H9 (cell line): ENCODE measurements around the gene SLC34A2. TPM values are rescaled to one million over a fixed set of nuclear protein-coding genes. Genes with fewer than 3 reads are reported as not detected.

Experiments
- DNase-seq: peaks from one replicate; pipeline ENCODE4 v3.0.0-alpha.2; 2017
- H2AFZ ChIP-seq: one replicate; pipeline ENCODE4 v1.6.1; 2013; ENCODE audit warnings: mild to moderate bottlenecking, low read length, control low read depth, moderate library complexity
- H2AK5ac ChIP-seq: 2 replicates; pipeline ENCODE4 v1.6.1; 2013; ENCODE audit warnings: low read length, control low read depth, mixed read lengths; ENCODE audit not compliant: insufficient read length
- H2BK120ac ChIP-seq: one replicate; pipeline ENCODE4 v1.6.1; 2013; ENCODE audit warnings: low read depth, mild to moderate bottlenecking, low read length, control low read depth, inconsistent platforms; ENCODE audit not compliant: poor library complexity, severe bottlenecking
- H2BK12ac ChIP-seq: 2 replicates; pipeline ENCODE4 v1.6.1; 2013; ENCODE audit warnings: low read length, control low read depth, mixed read lengths, low read depth; ENCODE audit not compliant: insufficient read length
- H2BK15ac ChIP-seq: 2 replicates; pipeline ENCODE4 v1.6.1; 2013; ENCODE audit warnings: low read depth, low read length, control low read depth
- H2BK20ac ChIP-seq: one replicate; pipeline ENCODE4 v1.6.1; 2013; ENCODE audit warnings: low read depth, mild to moderate bottlenecking, low read length, control low read depth, inconsistent platforms; ENCODE audit not compliant: poor library complexity, severe bottlenecking
- H2BK5ac ChIP-seq: 2 replicates; pipeline ENCODE4 v1.6.1; 2013; ENCODE audit warnings: low read length, control low read depth, mixed read lengths; ENCODE audit not compliant: insufficient read length
- H3K14ac ChIP-seq: 2 replicates; pipeline ENCODE4 v1.6.1; 2013; ENCODE audit warnings: low read length, control low read depth; ENCODE audit not compliant: insufficient read depth
- H3K18ac ChIP-seq: 2 replicates; pipeline ENCODE4 v1.6.1; 2013; ENCODE audit warnings: low read depth, mild to moderate bottlenecking, mixed read lengths, low read length, control low read depth; ENCODE audit not compliant: insufficient read length
- H3K23ac ChIP-seq: 2 replicates; pipeline ENCODE4 v1.6.1; 2013; ENCODE audit warnings: low read length, control low read depth, mixed read lengths, low read depth; ENCODE audit not compliant: insufficient read length
- H3K23me2 ChIP-seq: 2 replicates; pipeline ENCODE4 v1.6.1; 2013; ENCODE audit warnings: low read depth, mild to moderate bottlenecking, mixed read lengths, low read length, control low read depth; ENCODE audit not compliant: insufficient read length, poor library complexity, severe bottlenecking
- H3K27ac ChIP-seq: 2 replicates; pipeline ENCODE4 v1.5.1; 2013; ENCODE audit warnings: low read length, control low read depth, mixed read lengths, low read depth; ENCODE audit not compliant: insufficient read length
- H3K27me3 ChIP-seq: 2 replicates; pipeline ENCODE4 v1.6.1; 2013; ENCODE audit warnings: low read length, control low read depth, inconsistent platforms; ENCODE audit not compliant: insufficient read depth
- H3K4ac ChIP-seq: 2 replicates; pipeline ENCODE4 v1.6.1; 2013; ENCODE audit warnings: low read depth, mild to moderate bottlenecking, control low read depth, inconsistent platforms, low read length, moderate library complexity
- H3K4me1 ChIP-seq: 2 replicates; pipeline ENCODE4 v1.6.1; 2013; ENCODE audit warnings: low read length, control low read depth, inconsistent platforms; ENCODE audit not compliant: insufficient read depth
- H3K4me2 ChIP-seq: 2 replicates; pipeline ENCODE4 v1.6.1; 2013; ENCODE audit warnings: low read length, control low read depth, mixed read lengths; ENCODE audit not compliant: insufficient read length, insufficient read depth
- H3K56ac ChIP-seq: 2 replicates; pipeline ENCODE4 v1.6.1; 2013; ENCODE audit warnings: low read depth, mild to moderate bottlenecking, mixed read lengths, low read length, control low read depth; ENCODE audit not compliant: insufficient read length
- H3K79me1 ChIP-seq: 2 replicates; pipeline ENCODE4 v1.6.1; 2013; ENCODE audit warnings: low read depth, mild to moderate bottlenecking, moderate library complexity, low read length, control low read depth, inconsistent platforms; ENCODE audit not compliant: insufficient read depth, poor library complexity, severe bottlenecking
- H3K79me2 ChIP-seq: 2 replicates; pipeline ENCODE4 v1.6.1; 2013; ENCODE audit warnings: low read length, control low read depth, inconsistent platforms; ENCODE audit not compliant: insufficient read depth
- H3K9ac ChIP-seq: 2 replicates; pipeline ENCODE4 v1.6.1; 2013; ENCODE audit warnings: low read length, control low read depth, mixed read lengths; ENCODE audit not compliant: insufficient read length; ENCODE audit errors: extremely low read depth
- H3K9me3 ChIP-seq: one replicate; pipeline ENCODE4 v1.6.1; 2013; ENCODE audit warnings: low read depth, low read length, inconsistent platforms; ENCODE audit not compliant: control insufficient read depth
- H3T11ph ChIP-seq: one replicate; pipeline ENCODE4 v1.6.1; 2013; ENCODE audit warnings: mild to moderate bottlenecking, low read length, control low read depth, inconsistent platforms
- H4K20me1 ChIP-seq: one replicate; pipeline ENCODE4 v1.6.1; 2013; ENCODE audit not compliant: control insufficient read depth, insufficient read length, insufficient read depth
- H4K5ac ChIP-seq: 2 replicates; pipeline ENCODE4 v1.6.1; 2013; ENCODE audit warnings: low read depth, mild to moderate bottlenecking, mixed read lengths, low read length, control low read depth; ENCODE audit not compliant: insufficient read length
- H4K8ac ChIP-seq: replicated peaks from 2 replicates; pipeline ENCODE4 v1.6.1; 2013; ENCODE audit warnings: low read length, control low read depth, mixed read lengths, low read depth; ENCODE audit not compliant: insufficient read length
- H4K91ac ChIP-seq: 2 replicates; pipeline ENCODE4 v1.6.1; 2013; ENCODE audit warnings: low read depth, mild to moderate bottlenecking, moderate library complexity, mixed read lengths, low read length, control low read depth; ENCODE audit not compliant: insufficient read length
- H3K27ac Mint-ChIP-seq, 3 experiments: 2 replicates in 2 of 3; 3 replicates in 1 of 3; pipeline ENCODE4 v1.8.0; 2020 to 2021; ENCODE audit warnings: mixed read lengths in 3 of 3, mild to moderate bottlenecking in 1 of 3, moderate library complexity in 1 of 3
- H3K27me3 Mint-ChIP-seq: 2 replicates; pipeline ENCODE4 v1.8.0; 2021; ENCODE audit warnings: low read depth, mild to moderate bottlenecking, moderate library complexity, mixed read lengths
- H3K36me3 Mint-ChIP-seq, 3 experiments: 2 replicates in 2 of 3; 3 replicates in 1 of 3; pipeline ENCODE4 v1.8.0; 2020 to 2021; ENCODE audit warnings: low read depth in 3 of 3, mixed read lengths in 3 of 3; ENCODE audit not compliant: insufficient read depth in 1 of 3
- H3K4me1 Mint-ChIP-seq, 2 experiments: 2 replicates each; pipeline ENCODE4 v1.8.0; 2020; ENCODE audit warnings: mixed read lengths in 2 of 2
- H3K4me3 Mint-ChIP-seq, 2 experiments: 2 replicates in 1 of 2; 3 replicates in 1 of 2; pipeline ENCODE4 v1.8.0; 2020 to 2021; ENCODE audit warnings: mild to moderate bottlenecking in 2 of 2, mixed read lengths in 2 of 2, moderate library complexity in 1 of 2
- H3K9me3 Mint-ChIP-seq, 2 experiments: 2 replicates in 1 of 2; 3 replicates in 1 of 2; pipeline ENCODE4 v1.8.0; 2020; ENCODE audit warnings: mild to moderate bottlenecking in 2 of 2, mixed read lengths in 2 of 2, moderate library complexity in 1 of 2
- WGBS: extraction: QIAGEN DNeasy Blood & Tissue Kit; methylation state at CpG from one replicate; pipeline ENCODE4 v1.1.7; 2013; ENCODE audit warnings: missing lambda C conversion rate, low lambda C conversion rate, mixed read lengths; ENCODE audit not compliant: insufficient read length; ENCODE audit errors: extremely low coverage; 5-methylcytosine and 5-hydroxymethylcytosine counted together
- total RNA-seq: library from RNA; stranded (reverse); gene quantifications from 2 replicates; pipeline ENCODE4 v1.2.1, GENCODE V29; 2021
- TF ChIP-seq, protein P1 (sequence below): fragments of 200-600 bp; sonication (generic); conservative IDR thresholded peaks from 3 replicates; pipeline ENCODE4 v1.8.0; 2021; ENCODE audit warnings: antibody characterized with exemption, mild to moderate bottlenecking

SLC34A2 gene
- total RNA-seq, 1 experiment from 2014 or later: 0.57 TPM

DNA sequence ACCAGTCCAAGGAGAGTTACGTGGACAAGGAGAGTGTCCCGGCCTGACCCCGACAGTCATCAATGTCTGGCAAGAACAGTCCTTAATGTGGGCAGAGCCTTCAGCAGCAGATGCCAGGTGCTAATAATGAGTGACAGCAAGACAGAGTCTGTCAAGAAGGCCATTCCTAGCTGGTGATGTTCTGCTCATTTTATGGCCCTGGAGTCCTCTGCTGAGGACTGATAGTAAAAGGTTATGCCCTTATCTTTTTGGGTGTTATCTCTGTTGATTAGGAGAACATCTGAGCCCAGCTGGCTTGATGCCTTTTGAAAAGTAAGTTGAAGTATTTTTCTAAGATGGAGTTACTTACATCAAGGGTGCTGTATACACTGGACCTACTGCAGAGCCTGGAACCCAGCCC is 67.3 kb downstream of the SLC34A2 start:
- H3K27ac Mint-ChIP-seq: no peak overlapping the region
- H2BK5ac ChIP-seq: no peak overlapping the region
- H3K23me2 ChIP-seq: no peaks in the 10 kb centered on the region
- H3K4me3 Mint-ChIP-seq: no peak overlapping the region
- H2AK5ac ChIP-seq: no peak overlapping the region
- H3K9me3 Mint-ChIP-seq: no peaks in the 10 kb centered on the region; a peak in 2 of 5 replicates
- H2BK15ac ChIP-seq: no peak overlapping the region
- no peak overlapping the region for H3K9ac ChIP-seq
- no peak overlapping the region for H3K4ac ChIP-seq
- no peak overlapping the region for H3K23ac ChIP-seq
- H3K56ac ChIP-seq: no peak overlapping the region
- no peak overlapping the region for H4K8ac ChIP-seq
- no peak overlapping the region for H3K27ac ChIP-seq
- H3K27me3 ChIP-seq: no peaks in the 10 kb centered on the region
- no peaks in the 10 kb centered on the region for H4K20me1 ChIP-seq
- H3K14ac ChIP-seq: no peak overlapping the region
- no peak overlapping the region for H4K91ac ChIP-seq
- no peak overlapping the region for H2BK120ac ChIP-seq
- H3K79me2 ChIP-seq: no peaks in the 10 kb centered on the region
- H3K4me2 ChIP-seq: no peak overlapping the region
- H2AFZ ChIP-seq: no peak overlapping the region
- H3K79me1 ChIP-seq: no peaks in the 10 kb centered on the region
- no peak overlapping the region for H2BK12ac ChIP-seq
- H3K27me3 Mint-ChIP-seq: no peaks in the 10 kb centered on the region; the same call in 1 of the 2 replicates
- no peak overlapping the region for H3T11ph ChIP-seq
- H3K4me1 Mint-ChIP-seq: no peaks in the 10 kb centered on the region
- H3K36me3 Mint-ChIP-seq: no peaks in the 10 kb centered on the region
- no peaks in the 10 kb centered on the region for H3K4me1 ChIP-seq
- no peaks in the 10 kb centered on the region for H3K9me3 ChIP-seq
- no peak overlapping the region for H3K18ac ChIP-seq
- TF ChIP-seq, protein P1, sequence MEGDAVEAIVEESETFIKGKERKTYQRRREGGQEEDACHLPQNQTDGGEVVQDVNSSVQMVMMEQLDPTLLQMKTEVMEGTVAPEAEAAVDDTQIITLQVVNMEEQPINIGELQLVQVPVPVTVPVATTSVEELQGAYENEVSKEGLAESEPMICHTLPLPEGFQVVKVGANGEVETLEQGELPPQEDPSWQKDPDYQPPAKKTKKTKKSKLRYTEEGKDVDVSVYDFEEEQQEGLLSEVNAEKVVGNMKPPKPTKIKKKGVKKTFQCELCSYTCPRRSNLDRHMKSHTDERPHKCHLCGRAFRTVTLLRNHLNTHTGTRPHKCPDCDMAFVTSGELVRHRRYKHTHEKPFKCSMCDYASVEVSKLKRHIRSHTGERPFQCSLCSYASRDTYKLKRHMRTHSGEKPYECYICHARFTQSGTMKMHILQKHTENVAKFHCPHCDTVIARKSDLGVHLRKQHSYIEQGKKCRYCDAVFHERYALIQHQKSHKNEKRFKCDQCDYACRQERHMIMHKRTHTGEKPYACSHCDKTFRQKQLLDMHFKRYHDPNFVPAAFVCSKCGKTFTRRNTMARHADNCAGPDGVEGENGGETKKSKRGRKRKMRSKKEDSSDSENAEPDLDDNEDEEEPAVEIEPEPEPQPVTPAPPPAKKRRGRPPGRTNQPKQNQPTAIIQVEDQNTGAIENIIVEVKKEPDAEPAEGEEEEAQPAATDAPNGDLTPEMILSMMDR: no peak
- H4K5ac ChIP-seq: no peak overlapping the region
- DNase-seq: no peak
- WGBS: no CpG with 5 or more reads among the region's 3 CpGs
- no peak overlapping the region for H2BK20ac ChIP-seq
